Breast epithelium (tissue), 4 donors: Measurements from ENCODE around the gene ANKZF1. TPM values are rescaled to one million over a fixed set of nuclear protein-coding genes. Genes with fewer than 3 reads are reported as not detected.
"Not testable (repeated sequence)": the region's sequence is repeated elsewhere in the genome, so short reads cannot be mapped to it uniquely, and the experiment has no call there.

Experiments used
- DNase-seq, 2 donors: peaks; one replicate each; pipeline ENCODE4 v3.0.0-alpha.2; 2019; ENCODE audit warnings: low spot score in 2 of 2
- H3K27ac ChIP-seq, 2 donors: fragments of 200-600 bp; sonication (generic) in 1 of 2; one replicate each; pipeline ENCODE4 v1.5.1; 2016 to 2019; ENCODE audit warnings: mild to moderate bottlenecking in 1 of 2
- H3K27me3 ChIP-seq, 2 donors: fragments of 200-600 bp; sonication (generic) in 1 of 2; one replicate each; pipeline versions ENCODE4 v1.5.1 to v1.6.0; 2017 to 2019; ENCODE audit warnings: control low read depth in 1 of 2, mild to moderate bottlenecking in 1 of 2
- H3K36me3 ChIP-seq: fragments of 200-600 bp; one replicate; pipeline ENCODE4 v1.5.1; 2019
- H3K4me1 ChIP-seq, 2 donors: fragments of 200-600 bp; sonication (generic); one replicate each; pipeline ENCODE4 v1.5.1; 2016 to 2019; ENCODE audit warnings: control low read depth in 1 of 2
- H3K4me3 ChIP-seq, 3 donors: fragments of 200-600 bp; sonication (generic); 1 replicate in 2 of 3; 2 replicates in 1 of 3; pipeline ENCODE4 v1.5.1; 2016 to 2019; ENCODE audit warnings: mild to moderate bottlenecking in 3 of 3, moderate library complexity in 2 of 3
- H3K9me3 ChIP-seq, 2 donors: fragments of 200-600 bp; sonication (generic) in 1 of 2; one replicate each; pipeline ENCODE4 v1.5.1; 2016 to 2019; ENCODE audit warnings: control low read depth in 1 of 2
- POLR2A ChIP-seq: fragments of 450-650 bp; IDR thresholded peaks from one replicate; pipeline ENCODE4 v1.6.1; 2016; ENCODE audit warnings: antibody characterized with exemption, mild to moderate bottlenecking, moderate library complexity
- POLR2AphosphoS5 ChIP-seq, 3 donors: sonication (generic); formaldehyde crosslinking; IDR thresholded peaks; one replicate each; pipeline ENCODE4 v1.6.1; 2017; ENCODE audit warnings: antibody characterized with exemption in 3 of 3
- intact Hi-C: fragments of 100-400 bp; cut with DNase I; formaldehyde crosslinking; loops from one replicate; pipeline ENCODE4 v1.15.1; 2023; ENCODE audit warnings: low total_unique reads
- total RNA-seq, 3 donors: library from RNA; depleted of rRNA; stranded (reverse); fragments of >200 nt; gene quantifications; one replicate each; pipeline ENCODE4 v1.1.0, GENCODE V29; 2016
- TF ChIP-seq, protein P1 (sequence below), 3 donors: fragments of 450-650 bp; IDR thresholded peaks; one replicate each; pipeline ENCODE4 v1.5.1; 2016 to 2017; ENCODE audit warnings: antibody characterized with exemption in 3 of 3, mild to moderate bottlenecking in 3 of 3, moderate library complexity in 3 of 3

Gene ANKZF1
- total RNA-seq, 3 donors from 2014 or later, result 29.3 to 101 (median 67.8) TPM

GRCh38 chr2:219199470-219200211, 30.0 kb upstream of the ANKZF1 start:
- no peak for TF ChIP-seq POLR2A
- no peak for TF ChIP-seq POLR2AphosphoS5 (IDR thresholded peaks at IDR 0.05)
- TF ChIP-seq, protein P1, sequence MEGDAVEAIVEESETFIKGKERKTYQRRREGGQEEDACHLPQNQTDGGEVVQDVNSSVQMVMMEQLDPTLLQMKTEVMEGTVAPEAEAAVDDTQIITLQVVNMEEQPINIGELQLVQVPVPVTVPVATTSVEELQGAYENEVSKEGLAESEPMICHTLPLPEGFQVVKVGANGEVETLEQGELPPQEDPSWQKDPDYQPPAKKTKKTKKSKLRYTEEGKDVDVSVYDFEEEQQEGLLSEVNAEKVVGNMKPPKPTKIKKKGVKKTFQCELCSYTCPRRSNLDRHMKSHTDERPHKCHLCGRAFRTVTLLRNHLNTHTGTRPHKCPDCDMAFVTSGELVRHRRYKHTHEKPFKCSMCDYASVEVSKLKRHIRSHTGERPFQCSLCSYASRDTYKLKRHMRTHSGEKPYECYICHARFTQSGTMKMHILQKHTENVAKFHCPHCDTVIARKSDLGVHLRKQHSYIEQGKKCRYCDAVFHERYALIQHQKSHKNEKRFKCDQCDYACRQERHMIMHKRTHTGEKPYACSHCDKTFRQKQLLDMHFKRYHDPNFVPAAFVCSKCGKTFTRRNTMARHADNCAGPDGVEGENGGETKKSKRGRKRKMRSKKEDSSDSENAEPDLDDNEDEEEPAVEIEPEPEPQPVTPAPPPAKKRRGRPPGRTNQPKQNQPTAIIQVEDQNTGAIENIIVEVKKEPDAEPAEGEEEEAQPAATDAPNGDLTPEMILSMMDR (IDR thresholded peaks at IDR 0.05), result no peak
- intact Hi-C loops, result no loop called here
- Histone ChIP-seq H3K4me3 (no peak overlapping the region), H3K27me3 (no peaks in the 10 kb centered on the region), H3K27ac (no peak overlapping the region), H3K36me3 (no peaks in the 10 kb centered on the region), H3K4me1 (no peaks in the 10 kb centered on the region), H3K9me3 (no peaks in the 10 kb centered on the region)
- DNase-seq, result no peak

DNA sequence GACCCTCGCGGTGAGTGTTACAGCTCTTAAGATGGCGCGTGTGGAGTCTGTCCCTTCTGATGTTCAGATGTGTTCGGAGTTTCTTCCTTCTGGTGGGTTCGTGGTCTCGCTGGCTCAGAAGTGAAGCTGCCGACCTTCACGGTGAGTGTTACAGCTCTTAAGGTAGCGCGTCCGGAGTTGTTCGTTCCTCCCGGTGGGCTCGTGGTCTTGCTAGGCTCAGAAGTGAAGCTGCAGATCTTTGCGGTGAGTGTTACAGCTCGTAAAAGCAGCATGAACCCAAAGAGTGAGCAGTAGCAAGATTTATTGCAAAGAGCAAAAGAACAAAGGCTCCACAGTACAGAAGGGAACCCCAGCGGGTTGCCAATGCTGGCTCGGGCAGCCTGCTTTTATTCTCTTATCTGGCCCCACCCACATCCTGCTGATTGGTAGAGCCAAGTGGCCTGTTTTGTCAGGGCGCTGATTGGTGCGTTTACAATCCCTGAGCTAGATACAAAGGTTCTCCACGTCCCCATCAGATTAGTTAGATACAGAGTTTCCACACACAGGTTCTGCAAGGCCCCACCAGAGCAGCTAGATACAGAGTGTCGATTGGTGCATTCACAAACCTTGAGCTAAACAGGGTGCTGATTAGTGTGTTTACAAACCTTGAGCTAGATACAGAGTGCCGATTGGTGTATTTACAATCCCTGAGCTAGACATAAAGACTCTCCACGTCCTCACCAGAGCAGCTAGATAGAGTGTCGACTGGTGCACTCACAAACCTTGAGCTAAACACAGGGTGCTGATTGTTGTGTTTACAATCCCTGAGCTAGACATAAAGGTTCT, 28.9 kb upstream of the ANKZF1 start:
- H3K4me1 ChIP-seq, H3K4me3 ChIP-seq, H3K27ac ChIP-seq, H3K27me3 ChIP-seq, H3K9me3 ChIP-seq, DNase-seq, H3K36me3 ChIP-seq, intact Hi-C loops: not testable (repeated sequence)

- H3K4me1 ChIP-seq, H3K4me3 ChIP-seq, H3K9me3 ChIP-seq, H3K27ac ChIP-seq, intact Hi-C loops, H3K36me3 ChIP-seq, H3K27me3 ChIP-seq, DNase-seq: not testable (repeated sequence)
These were observed 28.3 kb upstream of the ANKZF1 start for GRCh38 chr2:219201331-219201730.

- intact Hi-C loops, result no loop called here
- H3K27ac ChIP-seq, result no peak overlapping the region
- no peak for DNase-seq
- TF ChIP-seq POLR2A (no peak), POLR2AphosphoS5 (IDR thresholded peaks at IDR 0.05) (no peak)
- TF ChIP-seq, protein P1 (IDR thresholded peaks at IDR 0.05), result no peak
- H3K9me3 ChIP-seq, result no peaks in the 10 kb centered on the region
- no peak overlapping the region for H3K4me3 ChIP-seq
- H3K27me3 ChIP-seq, result no peaks in the 10 kb centered on the region
- H3K4me1 ChIP-seq, result peaks cover 5 to 13% of the 10 kb centered on the region in 2 donors
- no peaks in the 10 kb centered on the region for H3K36me3 ChIP-seq
These were observed 25.0 kb upstream of the ANKZF1 start for GRCh38 chr2:219204425-219205164.

GRCh38 chr2:219205165-219205538, 24.5 kb upstream of the ANKZF1 start:
- Histone ChIP-seq H3K36me3 (no peaks in the 10 kb centered on the region), H3K27ac (no peak overlapping the region), H3K9me3 (no peaks in the 10 kb centered on the region), H3K4me1 (peaks cover 5 to 13% of the 10 kb centered on the region in 2 donors), H3K27me3 (no peaks in the 10 kb centered on the region), H3K4me3 (no peak overlapping the region)
- TF ChIP-seq, protein P1 (IDR thresholded peaks at IDR 0.05), result no peak
- TF ChIP-seq POLR2A (no peak), POLR2AphosphoS5 (IDR thresholded peaks at IDR 0.05) (no peak)
- DNase-seq, result no peak
- intact Hi-C loops, result no loop called here

DNA sequence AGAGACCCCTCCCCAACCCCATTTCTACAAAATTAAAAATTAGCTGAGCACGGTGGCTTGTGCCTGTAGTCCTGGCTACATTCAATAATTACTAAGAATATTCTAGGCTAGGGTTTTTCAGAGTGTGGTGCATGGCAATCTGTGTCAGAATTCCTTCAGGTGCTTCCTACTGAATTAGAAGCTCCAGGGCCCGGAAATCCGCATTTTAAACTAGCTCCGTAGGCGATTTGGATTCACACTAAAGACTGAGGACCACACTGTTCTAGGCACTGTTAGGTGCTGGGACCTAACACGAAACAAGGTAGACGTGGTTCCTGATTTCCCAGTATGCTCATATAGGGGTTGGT, 23.7 kb upstream of the ANKZF1 start:
- Histone ChIP-seq H3K27me3 (no peaks in the 10 kb centered on the region), H3K27ac (peak overlapping the region; percentile 91 to 97), H3K36me3 (no peaks in the 10 kb centered on the region), H3K4me1 (peaks cover 5 to 13% of the 10 kb centered on the region in 2 donors), H3K9me3 (no peaks in the 10 kb centered on the region), H3K4me3 (peak overlapping the region; percentile 70 to 73 (median 71))
- intact Hi-C loops, result no loop called here
- no peak for DNase-seq
- TF ChIP-seq POLR2A (no peak), POLR2AphosphoS5 (IDR thresholded peaks at IDR 0.05) (no peak)
- TF ChIP-seq, protein P1 (IDR thresholded peaks at IDR 0.05), result no peak
